GM19193 (cell line): ENCODE data around the gene ELP2.
A peak's percentile ranks its signal among the peaks of the same experiment; 100 is the strongest.

ENCODE experiments used
- POLR2A ChIP-seq: IDR thresholded peaks from 4 replicates; pipeline ENCODE4 v1.6.1; 2011; ENCODE audit not compliant: insufficient read depth, insufficient read length; ENCODE audit errors: extremely low read depth

Gene ELP2

GRCh38 chr18:36141576-36141975, 11.9 kb downstream of the ELP2 start:
- no peak for TF ChIP-seq POLR2A

GRCh38 chr18:36142751-36143150, 13.1 kb downstream of the ELP2 start:
- TF ChIP-seq POLR2A, result no peak

- no peak for TF ChIP-seq POLR2A
These were observed 13.7 kb downstream of the ELP2 start for GRCh38 chr18:36143391-36143790.

GRCh38 chr18:36149514-36150289, 20.0 kb downstream of the ELP2 start:
- TF ChIP-seq POLR2A, result peak; percentile 27

- TF ChIP-seq POLR2A, result no peak
These were observed 23.1 kb downstream of the ELP2 start for GRCh38 chr18:36152781-36153180.

GRCh38 chr18:36153203-36153602, 23.5 kb downstream of the ELP2 start:
- no peak for TF ChIP-seq POLR2A

GRCh38 chr18:36153771-36154170, 24.1 kb downstream of the ELP2 start:
- no peak for TF ChIP-seq POLR2A

- no peak for TF ChIP-seq POLR2A
These were observed 26.4 kb downstream of the ELP2 start for GRCh38 chr18:36155851-36156757.

GRCh38 chr18:36157441-36157840, 27.7 kb downstream of the ELP2 start:
- TF ChIP-seq POLR2A, result no peak

GRCh38 chr18:36158266-36158867, 28.7 kb downstream of the ELP2 start:
- no peak for TF ChIP-seq POLR2A

GRCh38 chr18:36160959-36161371, 31.3 kb downstream of the ELP2 start:
- no peak for TF ChIP-seq POLR2A

- TF ChIP-seq POLR2A, result no peak
These were observed 33.3 kb downstream of the ELP2 start for GRCh38 chr18:36162981-36163380.

GRCh38 chr18:36167692-36168218, 38.1 kb downstream of the ELP2 start:
- TF ChIP-seq POLR2A, result no peak

- TF ChIP-seq POLR2A, result no peak
These were observed 40.2 kb downstream of the ELP2 start for GRCh38 chr18:36169938-36170337.

GRCh38 chr18:36175481-36175880, 45.8 kb downstream of the ELP2 start:
- TF ChIP-seq POLR2A, result no peak
